Omental fat pad (tissue), 4 donors: ENCODE data around the gene FRAS1. TPM values are rescaled to one million over a fixed set of nuclear protein-coding genes. Genes with fewer than 3 reads are reported as not detected.

Experiments used
- ATAC-seq: fragments of 150-250 bp; one replicate; pipeline ENCODE4 v1.9.1; 2016; ENCODE audit warnings: mild to moderate bottlenecking, moderate library complexity; ENCODE audit not compliant: low FRiP score
- DNase-seq: peaks from one replicate; pipeline ENCODE4 v3.0.0-alpha.2; 2019; ENCODE audit warnings: low spot score
- CTCF ChIP-seq, 3 donors: fragments of 450-650 bp; IDR thresholded peaks; one replicate each; pipeline ENCODE4 v1.5.1; 2016 to 2017; ENCODE audit warnings: antibody characterized with exemption in 3 of 3, mild to moderate bottlenecking in 3 of 3, moderate library complexity in 2 of 3
- total RNA-seq, 4 donors: library from RNA; depleted of rRNA; stranded (reverse); fragments of >200 nt; gene quantifications; one replicate each; pipeline ENCODE4 v1.1.0, GENCODE V29; 2016

The FRAS1 gene
- total RNA-seq, 4 donors from 2014 or later: 0.47 to 40.5 (median 7.7) TPM

DNA sequence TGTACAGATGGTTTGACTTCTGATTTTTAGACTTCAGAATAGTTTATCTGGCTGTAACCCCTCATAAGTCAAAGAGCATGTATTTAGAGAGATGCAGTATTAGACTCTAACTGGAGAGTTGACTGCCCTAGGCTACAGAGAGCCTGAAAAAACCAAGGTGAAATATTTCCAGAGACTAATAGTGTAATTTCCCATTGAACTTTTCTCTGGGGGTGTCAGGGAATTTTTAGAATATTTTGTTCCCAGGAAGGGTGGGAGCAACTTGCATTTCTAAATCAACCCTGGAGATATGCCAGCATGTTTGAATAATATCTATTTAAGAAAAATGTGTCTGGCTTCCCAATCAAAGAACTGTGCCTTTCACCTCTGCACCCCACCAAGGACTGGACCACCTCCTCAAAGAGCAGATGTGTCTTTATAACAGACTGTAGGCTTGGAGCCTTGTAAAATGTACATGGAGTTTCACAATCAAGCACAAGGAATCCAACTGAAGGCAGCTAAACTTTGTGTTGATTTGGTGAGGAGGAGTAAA lies 496.5 kb downstream of the FRAS1 start:
- ATAC-seq (no peak), DNase-seq (no peak)
- TF ChIP-seq CTCF (IDR thresholded peaks at IDR 0.05): no peak

DNA sequence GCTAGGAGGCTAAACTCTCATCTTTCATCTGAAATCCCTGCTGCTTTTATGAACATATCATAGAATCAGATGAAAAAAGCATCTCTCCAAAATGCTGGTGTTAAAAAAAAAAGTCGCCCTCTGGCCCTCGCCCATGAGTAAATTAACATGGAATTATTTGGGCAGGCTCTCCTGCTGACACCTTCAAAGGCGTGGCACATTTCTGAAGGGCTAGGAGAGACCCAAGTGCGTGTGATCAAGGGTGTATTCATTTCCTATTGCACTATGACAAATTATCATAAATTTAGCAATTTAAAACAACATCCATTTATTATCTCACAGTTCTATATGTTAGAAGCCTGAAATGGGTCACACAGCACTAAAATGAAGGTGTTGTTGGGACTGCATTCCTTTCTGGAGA lies 499.5 kb downstream of the FRAS1 start:
- TF ChIP-seq CTCF (IDR thresholded peaks at IDR 0.05): no peak
- ATAC-seq: no peak
- no peak for DNase-seq

GRCh38 chr4:78557841-78558240 lies 500.7 kb downstream of the FRAS1 start:
- no peak for TF ChIP-seq CTCF (IDR thresholded peaks at IDR 0.05)
- ATAC-seq (no peak), DNase-seq (no peak)

DNA sequence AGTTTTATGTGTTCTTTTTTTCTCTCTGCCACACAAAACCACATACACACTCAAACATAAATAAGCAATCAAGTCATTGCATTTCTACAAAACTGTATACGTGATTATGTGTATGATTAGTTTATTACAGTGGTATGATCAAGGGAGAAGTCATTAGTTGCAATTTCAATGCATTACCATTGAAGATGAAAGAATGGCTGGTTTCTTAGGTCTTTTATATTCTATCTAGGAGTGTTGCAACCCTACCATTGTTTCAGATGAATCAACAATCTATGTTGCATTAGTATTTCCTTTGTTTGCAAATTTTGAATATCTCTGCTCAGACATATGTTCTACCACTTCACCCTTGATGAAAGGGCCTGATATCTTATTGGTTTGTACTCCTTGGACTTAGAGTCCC lies 501.3 kb downstream of the FRAS1 start:
- DNase-seq: no peak
- TF ChIP-seq CTCF (IDR thresholded peaks at IDR 0.05): no peak
- ATAC-seq: no peak

DNA sequence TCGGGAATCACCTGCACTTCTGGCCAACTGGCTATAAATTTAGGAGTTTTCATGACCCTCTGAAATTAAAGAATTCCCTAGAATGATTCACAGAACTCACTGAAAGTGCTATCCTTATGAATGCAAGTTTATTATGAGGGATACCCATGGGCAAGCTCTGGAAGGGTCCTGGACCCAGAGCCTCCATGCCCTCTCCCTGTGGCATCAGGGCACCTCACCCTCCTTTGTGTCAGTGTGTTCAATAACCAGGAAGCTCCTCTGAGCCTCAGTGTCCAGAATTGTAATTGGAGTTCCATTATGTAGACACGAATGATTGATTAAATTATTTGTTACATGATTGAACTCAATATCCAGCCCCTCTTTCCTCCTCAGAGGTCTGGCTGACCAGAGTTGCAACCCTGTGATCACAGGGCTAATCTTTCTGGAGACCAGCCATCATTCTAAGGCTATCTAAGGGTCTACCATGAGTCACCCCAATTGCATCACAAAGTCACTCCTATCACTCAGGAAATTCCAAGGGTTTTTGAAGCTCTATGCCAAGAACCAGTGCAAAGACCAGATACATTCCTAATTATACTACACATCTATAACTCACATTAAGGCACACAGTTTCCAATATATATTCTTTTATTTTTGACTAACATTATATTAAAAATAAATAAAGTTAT lies 503.3 kb downstream of the FRAS1 start:
- DNase-seq (no peak), ATAC-seq (peak; percentile 82)
- no peak for TF ChIP-seq CTCF (IDR thresholded peaks at IDR 0.05)

DNA sequence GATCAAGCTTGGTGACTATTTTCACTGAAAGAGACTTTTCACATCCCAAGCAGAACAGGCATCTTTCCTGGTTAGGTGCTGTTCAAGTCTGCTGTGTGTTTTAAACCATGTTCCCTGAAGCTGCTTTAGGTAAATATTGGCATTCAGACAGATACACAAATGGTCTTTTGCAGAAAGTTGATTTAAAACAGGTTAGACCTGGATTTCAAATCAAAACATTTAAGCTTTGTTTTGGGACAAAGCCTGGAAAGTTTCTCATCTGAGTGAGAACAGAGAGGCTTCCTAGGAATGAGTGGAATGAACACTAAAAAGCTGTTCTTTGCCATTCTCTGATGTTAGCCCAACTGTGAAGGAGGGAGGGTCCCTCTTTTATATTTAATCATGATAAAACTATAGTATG lies 504.6 kb downstream of the FRAS1 start:
- ATAC-seq (no peak), DNase-seq (no peak)
- no peak for TF ChIP-seq CTCF (IDR thresholded peaks at IDR 0.05)

GRCh38 chr4:78562687-78563086 lies 505.6 kb downstream of the FRAS1 start:
- DNase-seq (no peak), ATAC-seq (no peak)
- no peak for TF ChIP-seq CTCF (IDR thresholded peaks at IDR 0.05)
